ENCODE measurements around the gene L3MBTL4. TPM values are rescaled to one million over a fixed set of nuclear protein-coding genes. Genes with fewer than 3 reads are reported as not detected.

The L3MBTL4 gene
- total RNA-seq, 1 donor from 2014 or later = 0.34 TPM

DNA sequence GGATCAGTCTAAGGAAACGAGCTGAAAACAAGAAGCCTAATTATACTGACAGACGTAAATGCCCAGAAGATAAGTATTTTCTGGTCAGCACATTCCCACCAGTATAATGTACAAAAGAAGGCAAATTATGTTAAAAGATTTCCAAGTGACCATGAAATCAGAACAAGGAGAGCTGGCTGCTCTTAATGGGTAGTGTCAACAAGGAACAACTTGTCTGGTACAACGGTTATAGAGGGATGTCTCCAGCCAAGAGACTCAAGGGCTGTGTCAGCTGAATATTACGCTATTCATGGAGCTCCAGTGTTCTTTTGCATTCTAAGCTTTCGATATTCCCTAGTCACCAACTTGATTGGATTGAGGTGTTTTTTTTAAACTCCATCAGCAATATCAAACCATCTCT is 8.6 kb upstream of the L3MBTL4 start:
- peaks cover 1% of the 10 kb centered on the region for H3K9me3 Mint-ChIP-seq
- TF ChIP-seq EZH2phosphoT487 (IDR thresholded peaks at IDR 0.05) (no peak), EZH2 (IDR thresholded peaks at IDR 0.05) (no peak), CTCF (IDR thresholded peaks at IDR 0.05) (no peak)
- no peak overlapping the region for H3K27ac Mint-ChIP-seq
- no peak overlapping the region for H3K9ac ChIP-seq
- H3K27me3 ChIP-seq = no peaks in the 10 kb centered on the region
- H3K4me3 Mint-ChIP-seq = no peak overlapping the region
- H3K27ac ChIP-seq = no peak overlapping the region
- H3K27me3 Mint-ChIP-seq (ENCODE audit: insufficient read depth, low read depth) = peaks cover 2% of the 10 kb centered on the region
- no peaks in the 10 kb centered on the region for H3K79me2 ChIP-seq (ENCODE audit: low read depth)
- no peak overlapping the region for H2AFZ ChIP-seq (replicated peaks)
- no peak overlapping the region for H3K4me2 ChIP-seq
- no peaks in the 10 kb centered on the region for H3K4me1 ChIP-seq
- no peaks in the 10 kb centered on the region for H4K20me1 ChIP-seq (ENCODE audit: low read depth)
- H3K4me3 ChIP-seq = no peak overlapping the region
- no peaks in the 10 kb centered on the region for H3K4me1 Mint-ChIP-seq
- no peaks in the 10 kb centered on the region for H3K36me3 Mint-ChIP-seq
- H3F3A ChIP-seq (ENCODE audit: low read depth) = no peaks in the 10 kb centered on the region
- DNase-seq (ENCODE audit: low spot score) = no peak
- H3K36me3 ChIP-seq = no peaks in the 10 kb centered on the region
- no peaks in the 10 kb centered on the region for H3K9me3 ChIP-seq (ENCODE audit: low read depth)

- Histone ChIP-seq H3K27ac (no peak overlapping the region), H3K4me3 (peak overlapping the region; percentile 78), H3K27me3 (peaks cover 64% of the 10 kb centered on the region), H3K36me3 (no peaks in the 10 kb centered on the region), H3F3A (ENCODE audit: low read depth) (peaks cover 5% of the 10 kb centered on the region), H3K4me2 (peak overlapping the region; percentile 95), H4K20me1 (ENCODE audit: low read depth) (no peaks in the 10 kb centered on the region), H3K4me1 (no peaks in the 10 kb centered on the region), H3K9ac (no peak overlapping the region), H2AFZ (replicated peaks) (peak overlapping the region; percentile 91), H3K9me3 (ENCODE audit: low read depth) (no peaks in the 10 kb centered on the region), H3K79me2 (ENCODE audit: low read depth) (no peaks in the 10 kb centered on the region)
- TF ChIP-seq EZH2phosphoT487 (IDR thresholded peaks at IDR 0.05) (peak; percentile 80), CTCF (IDR thresholded peaks at IDR 0.05) (peak; percentile 30), EZH2 (IDR thresholded peaks at IDR 0.05) (peak; percentile 94)
- Mint-ChIP-seq H3K4me1 (peaks cover 4% of the 10 kb centered on the region), H3K27ac (no peak overlapping the region), H3K4me3 (peak overlapping the region; percentile 81), H3K27me3 (ENCODE audit: insufficient read depth, low read depth) (peaks cover 29% of the 10 kb centered on the region), H3K36me3 (no peaks in the 10 kb centered on the region), H3K9me3 (peaks cover 2% of the 10 kb centered on the region)
- DNase-seq (ENCODE audit: low spot score) = peak; percentile 67
Measured at GRCh38 chr18:6414118-6414722, 491 bp downstream of the L3MBTL4 start.

DNA sequence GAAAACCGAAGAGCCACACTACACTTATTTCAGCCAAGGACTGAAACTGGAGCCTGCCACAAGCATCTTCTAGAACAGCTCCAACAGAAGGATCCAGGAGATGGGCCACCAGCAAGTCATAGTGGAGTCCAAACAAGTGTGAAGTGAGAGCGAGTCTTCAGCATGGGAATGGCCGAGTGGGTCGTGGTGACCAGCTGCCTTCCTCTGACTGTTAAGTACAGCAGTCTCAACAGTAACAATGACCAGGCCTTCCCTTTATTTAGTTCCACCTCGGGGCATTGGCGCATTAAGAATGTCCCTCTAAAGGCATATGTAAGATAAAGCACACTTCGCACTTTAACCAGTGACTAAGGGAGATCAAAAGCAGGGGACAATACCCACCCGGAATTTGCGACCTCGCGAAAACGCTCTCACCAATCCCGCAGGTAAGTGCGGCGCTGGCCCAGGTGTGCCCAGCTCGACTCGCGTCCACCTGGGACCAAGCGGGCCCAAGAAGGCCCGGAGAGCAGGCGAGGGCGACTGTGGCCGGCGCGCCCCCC is 1.1 kb downstream of the L3MBTL4 start:
- no peak overlapping the region for H3K27ac ChIP-seq
- H3K27me3 Mint-ChIP-seq (ENCODE audit: insufficient read depth, low read depth) = peaks cover 29% of the 10 kb centered on the region
- peaks cover 5% of the 10 kb centered on the region for H3F3A ChIP-seq (ENCODE audit: low read depth)
- no peak for TF ChIP-seq CTCF (IDR thresholded peaks at IDR 0.05)
- no peak for TF ChIP-seq EZH2phosphoT487 (IDR thresholded peaks at IDR 0.05)
- TF ChIP-seq EZH2 (IDR thresholded peaks at IDR 0.05) = no peak
- H3K4me3 ChIP-seq = peak overlapping the region; percentile 78
- H3K27me3 ChIP-seq = peaks cover 64% of the 10 kb centered on the region
- no peaks in the 10 kb centered on the region for H4K20me1 ChIP-seq (ENCODE audit: low read depth)
- H3K79me2 ChIP-seq (ENCODE audit: low read depth) = no peaks in the 10 kb centered on the region
- H3K9me3 Mint-ChIP-seq = peaks cover 2% of the 10 kb centered on the region
- H3K4me1 ChIP-seq = no peaks in the 10 kb centered on the region
- H3K4me2 ChIP-seq = peak overlapping the region; percentile 95
- no peaks in the 10 kb centered on the region for H3K36me3 ChIP-seq
- peak overlapping the region; percentile 91 for H2AFZ ChIP-seq (replicated peaks)
- no peaks in the 10 kb centered on the region for H3K9me3 ChIP-seq (ENCODE audit: low read depth)
- peak; percentile 9 for DNase-seq (ENCODE audit: low spot score)
- peak overlapping the region; percentile 81 for H3K4me3 Mint-ChIP-seq
- no peak overlapping the region for H3K27ac Mint-ChIP-seq
- no peak overlapping the region for H3K9ac ChIP-seq
- peaks cover 4% of the 10 kb centered on the region for H3K4me1 Mint-ChIP-seq
- H3K36me3 Mint-ChIP-seq = no peaks in the 10 kb centered on the region

All from neural progenitor cell (in vitro differentiated cells).